SJSA1 (cell line): ENCODE data around the gene MAP10. TPM values are rescaled to one million over a fixed set of nuclear protein-coding genes. Genes with fewer than 3 reads are reported as not detected.

Source experiments
- DNase-seq, 2 experiments: peaks; one replicate each; pipeline ENCODE4 v3.0.0-alpha.2; 2015 to 2020; ENCODE audit warnings: low spot score in 2 of 2, low read depth in 1 of 2
- H3K27ac ChIP-seq: fragments of 250-450 bp; sonication (Bioruptor Pico); 2 replicates; pipeline ENCODE4 v1.5.1; 2020; ENCODE audit warnings: mild to moderate bottlenecking, moderate library complexity
- H3K27me3 ChIP-seq: fragments of 250-450 bp; sonication (Bioruptor Pico); replicated peaks from 2 replicates; pipeline ENCODE4 v1.5.1; 2020; ENCODE audit warnings: mild to moderate bottlenecking, moderate library complexity
- H3K36me3 ChIP-seq: fragments of 250-450 bp; sonication (Bioruptor Pico); 2 replicates; pipeline ENCODE4 v1.5.1; 2020; ENCODE audit warnings: mild to moderate bottlenecking
- H3K4me1 ChIP-seq: fragments of 250-450 bp; sonication (Bioruptor Pico); replicated peaks from 2 replicates; pipeline ENCODE4 v1.6.1; 2021; ENCODE audit warnings: mild to moderate bottlenecking
- H3K4me3 ChIP-seq: fragments of 250-450 bp; sonication (Bioruptor Pico); 2 replicates; pipeline ENCODE4 v1.5.1; 2020; ENCODE audit warnings: mild to moderate bottlenecking
- H3K9me3 ChIP-seq: fragments of 250-450 bp; sonication (Bioruptor Pico); replicated peaks from 2 replicates; pipeline ENCODE4 v1.5.1; 2020; ENCODE audit warnings: mild to moderate bottlenecking
- total RNA-seq: library from RNA; depleted of rRNA; stranded (reverse); fragments of >200 nt; shearing (Covaris generic); gene quantifications from 2 replicates; pipeline ENCODE4 v1.2.3, GENCODE V29; 2014; rRNA removed

The MAP10 gene, protein sequence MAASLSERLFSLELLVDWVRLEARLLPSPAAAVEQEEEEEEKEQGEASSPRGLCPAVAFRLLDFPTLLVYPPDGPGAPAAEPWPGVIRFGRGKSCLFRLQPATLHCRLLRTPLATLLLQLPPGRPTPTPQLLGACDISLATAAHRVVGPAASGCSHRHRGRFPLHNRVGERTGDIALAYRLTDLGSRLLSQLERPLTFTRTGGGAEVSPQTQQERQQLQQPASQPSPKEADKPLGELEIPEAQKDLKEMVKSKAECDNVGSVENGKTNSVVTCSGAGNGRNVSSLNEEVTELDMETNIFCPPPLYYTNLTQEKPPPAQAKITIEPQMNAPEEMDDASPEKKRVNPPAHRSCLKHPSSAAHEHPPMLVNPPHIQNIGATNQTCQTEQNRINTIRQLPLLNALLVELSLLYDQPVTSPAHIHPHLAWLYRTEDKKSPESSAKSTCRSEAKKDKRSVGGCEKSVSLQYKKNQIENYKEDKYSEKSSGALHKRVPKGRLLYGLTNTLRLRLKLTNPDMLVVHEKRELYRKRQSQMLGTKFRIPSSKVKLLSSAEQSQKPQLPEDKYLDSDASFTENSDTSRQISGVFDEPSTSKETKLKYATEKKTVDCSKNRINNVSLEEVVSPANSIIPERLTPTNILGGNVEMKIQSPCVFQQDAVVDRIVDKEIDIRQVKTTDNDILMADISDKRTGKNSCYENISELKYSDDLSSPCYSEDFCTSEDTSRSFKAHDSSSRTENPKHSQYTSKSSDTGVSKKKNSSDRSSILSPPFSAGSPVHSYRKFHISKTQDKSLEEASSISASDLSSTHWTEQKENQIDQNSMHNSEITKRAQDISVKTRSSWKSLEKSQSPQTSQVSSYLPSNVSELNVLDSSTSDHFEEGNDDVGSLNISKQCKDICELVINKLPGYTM
- total RNA-seq, result not detected in 2 replicates

DNA sequence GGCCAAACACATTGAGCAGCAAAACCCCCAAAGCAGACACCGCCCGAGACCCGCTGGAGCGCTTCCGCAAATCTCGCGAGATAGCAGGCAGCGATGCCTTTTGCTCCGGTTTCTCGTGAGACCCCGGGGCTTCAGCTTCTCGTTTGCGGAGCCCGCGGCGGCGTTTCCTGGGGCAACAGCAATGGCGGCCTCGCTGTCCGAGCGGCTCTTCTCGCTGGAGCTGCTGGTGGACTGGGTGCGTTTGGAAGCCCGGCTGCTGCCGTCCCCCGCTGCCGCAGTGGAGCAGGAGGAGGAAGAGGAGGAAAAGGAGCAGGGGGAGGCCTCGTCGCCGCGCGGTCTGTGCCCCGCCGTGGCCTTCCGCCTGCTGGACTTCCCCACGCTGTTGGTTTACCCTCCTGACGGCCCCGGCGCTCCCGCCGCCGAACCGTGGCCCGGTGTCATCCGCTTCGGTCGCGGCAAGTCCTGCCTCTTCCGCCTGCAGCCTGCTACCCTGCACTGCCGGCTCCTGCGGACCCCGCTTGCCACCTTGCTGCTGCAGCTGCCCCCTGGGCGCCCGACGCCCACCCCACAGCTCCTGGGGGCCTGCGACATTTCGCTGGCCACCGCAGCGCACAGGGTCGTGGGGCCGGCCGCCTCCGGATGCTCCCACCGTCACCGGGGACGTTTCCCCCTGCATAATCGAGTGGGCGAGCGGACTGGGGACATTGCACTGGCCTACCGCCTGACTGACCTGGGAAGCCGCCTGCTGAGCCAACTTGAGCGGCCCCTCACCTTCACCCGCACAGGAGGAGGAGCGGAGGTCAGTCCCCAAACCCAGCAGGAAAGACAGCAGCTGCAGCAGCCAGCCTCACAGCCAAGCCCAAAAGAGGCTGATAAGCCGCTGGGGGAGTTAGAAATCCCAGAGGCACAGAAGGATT lies at the start of gene MAP10:
Gene MAP10 (plus strand): TSS at position 148 of the 917 bp plus-strand sequence. CDS start 34 bp downstream, at position 182.
- Histone ChIP-seq H3K36me3 (no peaks in the 10 kb centered on the region), H3K4me3 (no peak within 1 kb of the TSS), H3K27ac (no peak within 1 kb of the TSS), H3K27me3 (no peaks in the 10 kb centered on the region), H3K4me1 (no peaks in the 10 kb centered on the region), H3K9me3 (no peaks in the 10 kb centered on the region; the same call in 1 of the 2 replicates)
- no peak for DNase-seq

- Histone ChIP-seq H3K4me1 (no peaks in the 10 kb centered on the region), H3K36me3 (no peaks in the 10 kb centered on the region), H3K27me3 (0 out of 2 replicates have a peak, but pooled peaks cover 3% of the 10 kb centered on the region), H3K27ac (no peak overlapping the region), H3K4me3 (no peak overlapping the region), H3K9me3 (no peaks in the 10 kb centered on the region)
- no peak for DNase-seq
Observed at GRCh38 chr1:232764458-232765251, 40.6 kb upstream of the MAP10 start.

DNA sequence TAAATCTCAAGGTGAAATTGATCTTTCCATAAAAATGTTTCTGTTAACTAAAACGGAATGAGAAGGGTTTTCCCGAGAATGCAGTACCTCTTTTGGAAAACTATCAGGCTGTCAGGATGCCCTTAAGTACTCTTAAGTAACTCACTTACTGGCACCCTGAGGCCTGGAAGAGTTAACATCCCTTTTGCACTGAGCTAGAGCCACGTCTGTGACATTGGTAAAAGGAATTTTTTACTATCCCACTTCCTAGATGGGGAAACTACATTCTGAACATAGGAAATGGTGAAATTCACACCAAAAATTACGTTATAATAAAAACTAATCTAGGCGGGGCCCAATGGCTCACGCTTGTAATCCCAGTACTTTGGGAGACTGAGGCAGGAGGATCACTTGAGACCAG lies 39.7 kb upstream of the MAP10 start:
- Histone ChIP-seq H3K4me3 (no peak overlapping the region), H3K36me3 (no peaks in the 10 kb centered on the region), H3K9me3 (no peaks in the 10 kb centered on the region), H3K27me3 (0 out of 2 replicates have a peak, but pooled peaks cover 3% of the 10 kb centered on the region), H3K27ac (no peak overlapping the region), H3K4me1 (no peaks in the 10 kb centered on the region)
- DNase-seq, result no peak

DNA sequence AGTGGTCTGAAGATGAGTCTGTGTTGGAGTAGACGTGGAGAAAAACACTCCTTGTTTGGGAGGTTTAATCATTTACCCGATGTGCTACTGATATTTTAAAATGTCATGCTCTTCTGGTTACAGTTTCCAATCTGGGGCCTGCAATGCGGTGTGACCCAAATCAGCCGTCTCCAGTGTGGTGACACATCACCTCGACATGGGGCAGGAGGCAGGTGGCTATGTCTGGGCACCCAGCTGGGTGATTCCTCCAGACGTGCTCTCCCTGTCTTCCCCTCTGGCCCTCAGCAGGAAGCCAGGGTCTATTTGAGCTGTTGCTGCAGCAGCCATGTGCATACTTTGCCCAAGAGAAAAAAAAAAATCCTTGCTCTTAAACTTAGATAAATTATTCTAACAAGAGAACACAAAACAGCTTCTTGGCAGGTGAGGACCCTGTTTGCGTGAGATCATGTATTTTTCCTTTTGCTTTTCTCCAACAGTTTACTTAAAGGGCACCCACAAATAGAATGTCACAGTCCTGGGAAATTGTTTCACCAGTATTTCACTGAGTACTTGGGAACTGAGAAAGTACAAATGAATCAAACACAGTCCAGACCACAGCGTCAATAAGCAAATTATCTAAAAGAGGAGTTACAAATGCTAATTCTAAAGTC lies 38.9 kb upstream of the MAP10 start:
- H3K27ac ChIP-seq, result no peak overlapping the region
- H3K4me1 ChIP-seq, result no peaks in the 10 kb centered on the region
- 0 out of 2 replicates have a peak, but pooled peaks cover 3% of the 10 kb centered on the region for H3K27me3 ChIP-seq
- no peaks in the 10 kb centered on the region for H3K36me3 ChIP-seq
- no peak overlapping the region for H3K4me3 ChIP-seq
- no peaks in the 10 kb centered on the region for H3K9me3 ChIP-seq
- no peak for DNase-seq

DNA sequence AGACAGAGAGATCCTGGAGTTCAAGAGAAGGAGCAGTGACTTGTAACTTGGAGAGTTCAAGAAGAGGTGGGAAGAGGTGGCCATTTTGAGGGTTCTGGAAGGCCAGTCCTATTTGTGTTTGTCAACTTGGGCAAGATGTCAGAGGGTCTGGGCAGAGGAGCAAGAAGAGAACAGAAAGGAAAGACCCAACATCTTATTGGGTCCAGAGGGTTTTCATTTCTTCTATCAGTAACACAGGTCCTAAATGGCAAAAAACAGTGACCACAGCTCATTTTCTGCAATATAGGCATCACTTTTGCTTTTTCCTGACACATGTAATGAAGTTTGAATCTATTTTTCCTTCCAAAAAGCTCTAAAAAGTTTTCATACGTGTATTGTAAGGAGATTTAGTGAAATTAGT lies 38.3 kb upstream of the MAP10 start:
- H3K36me3 ChIP-seq, result no peaks in the 10 kb centered on the region
- H3K9me3 ChIP-seq, result no peaks in the 10 kb centered on the region
- no peak for DNase-seq
- H3K4me3 ChIP-seq, result no peak overlapping the region
- no peak overlapping the region for H3K27ac ChIP-seq
- 0 out of 2 replicates have a peak, but pooled peaks cover 3% of the 10 kb centered on the region for H3K27me3 ChIP-seq
- H3K4me1 ChIP-seq, result no peaks in the 10 kb centered on the region

DNA sequence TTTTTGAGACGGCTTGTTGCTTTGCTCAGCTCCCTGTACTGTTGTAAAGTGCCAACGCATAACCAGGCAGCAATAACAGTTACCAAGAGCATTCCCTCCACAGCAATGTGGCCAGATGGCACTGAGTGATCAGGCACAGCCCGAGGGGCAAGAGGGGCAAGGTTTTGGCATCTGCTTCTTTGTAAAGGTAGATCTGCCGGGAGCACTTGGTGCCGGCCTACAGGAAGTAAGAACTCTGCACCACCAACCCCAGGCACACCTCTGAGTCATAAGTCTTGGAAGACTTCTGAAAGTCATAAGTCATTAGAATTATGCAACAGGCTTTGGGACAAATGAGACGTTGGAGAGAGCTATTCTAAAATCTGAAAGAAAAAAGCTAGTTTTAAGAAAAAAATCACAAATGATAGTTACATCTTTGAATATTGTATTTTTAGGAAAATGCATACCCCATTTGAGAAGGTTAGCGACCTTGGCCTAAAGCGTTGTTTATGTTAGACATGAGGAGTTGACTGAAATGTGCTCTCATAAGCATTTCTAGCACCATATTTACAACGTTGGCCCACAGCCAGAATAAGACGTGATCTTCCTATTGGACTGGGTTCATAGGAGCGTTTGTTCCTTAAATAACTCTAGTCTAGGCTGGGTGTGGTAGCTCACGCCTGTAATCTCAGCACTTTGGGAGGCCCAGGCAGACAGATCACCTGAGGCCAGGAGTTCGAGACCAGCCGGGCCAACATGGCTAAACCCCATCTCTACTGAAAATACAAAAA lies 37.7 kb upstream of the MAP10 start:
- no peaks in the 10 kb centered on the region for H3K36me3 ChIP-seq
- H3K27ac ChIP-seq, result no peak overlapping the region
- no peaks in the 10 kb centered on the region for H3K9me3 ChIP-seq
- no peaks in the 10 kb centered on the region for H3K4me1 ChIP-seq
- 0 out of 2 replicates have a peak, but pooled peaks cover 3% of the 10 kb centered on the region for H3K27me3 ChIP-seq
- no peak overlapping the region for H3K4me3 ChIP-seq
- no peak for DNase-seq

DNA sequence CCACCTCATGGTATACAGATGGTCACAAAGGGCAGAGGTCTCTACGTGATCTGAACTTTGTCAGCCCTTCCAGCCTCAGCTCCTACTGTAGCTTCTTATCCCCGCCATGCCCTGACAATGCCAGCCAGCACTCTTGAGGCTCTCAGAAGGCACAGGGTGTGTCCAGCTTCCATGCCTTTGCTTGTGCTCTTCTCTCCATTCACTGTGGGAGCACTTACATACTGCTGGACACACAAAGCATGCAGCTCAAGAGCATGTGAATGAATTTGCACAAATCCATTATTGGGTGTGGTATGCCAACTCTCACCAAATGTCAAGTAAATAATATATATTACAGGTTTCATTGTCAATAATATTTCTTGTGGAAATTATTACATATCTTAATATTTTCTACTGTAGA lies 36.4 kb upstream of the MAP10 start:
- Histone ChIP-seq H3K36me3 (no peaks in the 10 kb centered on the region), H3K4me3 (no peak overlapping the region), H3K4me1 (no peaks in the 10 kb centered on the region), H3K27ac (no peak overlapping the region), H3K9me3 (no peaks in the 10 kb centered on the region), H3K27me3 (no peaks in the 10 kb centered on the region)
- no peak for DNase-seq

GRCh38 chr1:232769733-232770132 lies 35.5 kb upstream of the MAP10 start:
- Histone ChIP-seq H3K27me3 (no peaks in the 10 kb centered on the region), H3K4me1 (no peaks in the 10 kb centered on the region), H3K9me3 (no peaks in the 10 kb centered on the region), H3K4me3 (no peak overlapping the region), H3K36me3 (no peaks in the 10 kb centered on the region), H3K27ac (no peak overlapping the region)
- no peak for DNase-seq

DNA sequence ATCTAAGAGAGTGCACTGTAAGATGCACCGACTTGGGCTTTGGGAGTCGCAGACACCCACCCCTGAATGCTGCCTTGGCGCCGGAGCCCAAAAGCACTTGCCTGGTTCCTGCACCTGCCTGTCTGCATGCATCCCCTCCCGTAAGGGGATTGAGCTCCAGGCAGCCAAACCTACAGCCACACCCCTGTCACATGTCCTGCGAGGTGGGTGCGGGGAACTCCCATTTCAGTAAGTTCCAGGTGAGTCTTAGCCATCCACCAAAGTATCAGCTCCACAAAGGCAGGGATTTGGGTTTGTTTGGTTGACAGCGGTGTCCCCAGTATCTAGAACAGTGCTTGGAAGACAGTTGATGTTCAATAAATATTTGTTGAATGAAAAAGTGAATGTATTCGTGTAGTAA lies 31.5 kb upstream of the MAP10 start:
- H3K9me3 ChIP-seq, result no peaks in the 10 kb centered on the region
- no peaks in the 10 kb centered on the region for H3K4me1 ChIP-seq
- H3K36me3 ChIP-seq, result no peaks in the 10 kb centered on the region
- H3K27me3 ChIP-seq, result no peaks in the 10 kb centered on the region
- H3K4me3 ChIP-seq, result no peak overlapping the region
- no peak for DNase-seq
- H3K27ac ChIP-seq, result no peak overlapping the region

DNA sequence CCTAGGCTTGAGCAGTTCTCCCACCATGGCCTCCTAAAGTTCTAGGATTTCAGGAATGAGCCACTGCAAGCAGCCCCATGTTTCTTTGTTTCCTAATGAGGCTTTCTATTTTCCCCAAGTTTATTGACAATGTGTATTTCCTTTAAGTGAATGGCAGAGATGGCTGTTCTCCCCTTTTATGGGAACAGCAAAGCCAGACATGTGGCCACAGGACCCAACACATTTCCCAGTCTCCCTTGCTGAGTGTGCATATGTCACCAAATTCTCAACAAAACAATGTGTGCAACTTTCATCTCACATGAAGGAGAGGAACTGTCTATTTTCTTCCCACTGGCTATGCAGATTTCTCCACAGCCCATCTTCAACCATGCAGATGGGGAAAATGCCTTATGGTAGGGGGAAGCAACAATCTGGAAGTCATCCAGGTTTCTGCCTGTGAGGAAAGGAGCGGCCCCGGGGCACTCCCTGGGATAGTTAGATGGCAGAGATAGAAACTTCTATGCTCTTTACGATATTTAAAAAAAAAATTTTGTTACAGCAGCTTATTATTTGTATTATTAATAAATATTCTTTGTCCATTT lies 28.6 kb upstream of the MAP10 start:
- Histone ChIP-seq H3K27ac (no peak overlapping the region), H3K4me3 (no peak overlapping the region), H3K36me3 (no peaks in the 10 kb centered on the region), H3K27me3 (no peaks in the 10 kb centered on the region), H3K4me1 (no peaks in the 10 kb centered on the region), H3K9me3 (no peaks in the 10 kb centered on the region)
- DNase-seq, result no peak

DNA sequence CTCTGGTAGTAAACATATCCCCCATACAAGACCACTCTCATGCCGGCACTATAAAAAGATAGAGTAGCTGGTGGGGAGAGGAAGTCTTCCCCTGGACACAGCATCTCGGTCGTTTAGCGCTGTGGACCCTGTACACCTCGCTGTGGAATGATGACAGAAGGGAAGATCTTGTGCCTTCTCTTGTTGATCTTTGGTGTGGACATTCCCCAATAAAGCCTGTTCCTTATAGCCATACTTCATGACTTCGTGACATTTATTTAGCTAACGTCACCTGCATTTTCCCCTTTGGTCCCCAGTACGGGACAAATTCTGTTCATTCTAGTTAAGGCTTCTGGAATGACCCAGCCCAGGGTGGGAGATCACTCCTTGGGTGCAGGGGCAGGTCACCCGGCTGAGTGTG lies 24.9 kb upstream of the MAP10 start:
- no peaks in the 10 kb centered on the region for H3K9me3 ChIP-seq
- no peak overlapping the region for H3K4me3 ChIP-seq
- H3K27ac ChIP-seq, result no peak overlapping the region
- H3K4me1 ChIP-seq, result no peaks in the 10 kb centered on the region
- H3K36me3 ChIP-seq, result no peaks in the 10 kb centered on the region
- H3K27me3 ChIP-seq, result no peaks in the 10 kb centered on the region
- no peak for DNase-seq
